Coronary artery (tissue), 2 donors: ENCODE results near the gene TMEM250.

Experiments used
- DNase-seq: peaks from one replicate; pipeline ENCODE4 v3.0.0-alpha.2; 2017; ENCODE audit warnings: low spot score
- H3K27ac ChIP-seq, 2 donors: fragments of 200-600 bp; sonication (generic); one replicate each; pipeline ENCODE4 v1.5.1; 2016 to 2019
- H3K4me3 ChIP-seq: fragments of 200-600 bp; sonication (generic); 2 replicates; pipeline ENCODE4 v1.5.1; 2016; ENCODE audit warnings: mild to moderate bottlenecking, moderate library complexity
- TF ChIP-seq, protein P1 (sequence below): fragments of 200-600 bp; sonication (generic); IDR thresholded peaks from one replicate; pipeline ENCODE4 v1.5.1; 2019; ENCODE audit warnings: antibody characterized with exemption

The TMEM250 gene

DNA sequence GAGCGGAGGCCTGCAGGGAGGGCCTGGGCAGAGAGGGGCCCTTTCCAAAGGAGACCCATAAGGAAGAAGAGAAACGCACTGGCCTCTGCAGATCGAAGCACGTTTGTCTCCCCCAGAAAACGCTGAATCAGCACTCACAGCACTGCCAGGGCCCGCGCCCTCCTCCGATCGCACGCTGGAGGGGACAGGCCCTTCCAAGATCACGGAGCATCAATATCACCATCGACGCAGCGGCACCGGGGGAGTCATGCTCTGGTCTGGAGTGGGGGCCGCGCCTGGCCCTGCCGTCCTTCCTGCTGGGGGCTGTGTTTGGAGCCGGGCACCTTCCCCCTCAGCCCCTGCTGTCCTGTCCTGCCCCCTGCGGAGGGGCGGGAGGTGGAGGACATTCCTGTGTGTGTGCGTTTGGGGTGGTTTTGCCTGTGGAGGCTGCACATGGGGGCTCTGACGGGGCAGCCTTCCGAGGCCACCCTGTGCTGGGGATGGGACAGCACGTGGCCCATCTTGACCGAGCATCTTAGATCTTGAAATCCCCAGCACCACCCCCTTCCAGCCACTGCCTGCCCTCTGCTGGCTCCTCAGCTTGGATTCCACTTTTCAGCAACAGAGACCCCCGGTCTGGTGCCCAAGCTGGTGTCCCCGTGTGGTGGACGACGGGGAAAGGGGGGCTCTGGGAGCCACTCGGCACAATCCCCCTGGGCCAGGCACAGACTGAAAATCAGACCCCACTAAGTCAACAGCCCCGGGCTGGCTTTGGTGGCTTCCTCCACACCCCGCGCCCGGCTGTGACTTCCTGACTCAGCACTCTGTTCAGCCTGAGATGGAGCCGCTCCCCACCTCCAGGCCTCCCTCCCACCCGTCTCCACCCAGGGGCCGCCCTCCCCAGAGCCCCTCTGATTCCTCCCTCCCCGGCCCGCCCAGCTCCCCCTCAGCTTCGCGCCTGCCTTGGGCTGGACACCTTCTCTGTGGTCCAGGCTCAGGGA is 8.3 kb downstream of the TMEM250 start:
- no peak for DNase-seq
- TF ChIP-seq, protein P1, sequence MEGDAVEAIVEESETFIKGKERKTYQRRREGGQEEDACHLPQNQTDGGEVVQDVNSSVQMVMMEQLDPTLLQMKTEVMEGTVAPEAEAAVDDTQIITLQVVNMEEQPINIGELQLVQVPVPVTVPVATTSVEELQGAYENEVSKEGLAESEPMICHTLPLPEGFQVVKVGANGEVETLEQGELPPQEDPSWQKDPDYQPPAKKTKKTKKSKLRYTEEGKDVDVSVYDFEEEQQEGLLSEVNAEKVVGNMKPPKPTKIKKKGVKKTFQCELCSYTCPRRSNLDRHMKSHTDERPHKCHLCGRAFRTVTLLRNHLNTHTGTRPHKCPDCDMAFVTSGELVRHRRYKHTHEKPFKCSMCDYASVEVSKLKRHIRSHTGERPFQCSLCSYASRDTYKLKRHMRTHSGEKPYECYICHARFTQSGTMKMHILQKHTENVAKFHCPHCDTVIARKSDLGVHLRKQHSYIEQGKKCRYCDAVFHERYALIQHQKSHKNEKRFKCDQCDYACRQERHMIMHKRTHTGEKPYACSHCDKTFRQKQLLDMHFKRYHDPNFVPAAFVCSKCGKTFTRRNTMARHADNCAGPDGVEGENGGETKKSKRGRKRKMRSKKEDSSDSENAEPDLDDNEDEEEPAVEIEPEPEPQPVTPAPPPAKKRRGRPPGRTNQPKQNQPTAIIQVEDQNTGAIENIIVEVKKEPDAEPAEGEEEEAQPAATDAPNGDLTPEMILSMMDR = no peak
- peak overlapping the region; percentile 65 for H3K4me3 ChIP-seq
- peak overlapping the region; percentile 15 to 75 for H3K27ac ChIP-seq

DNA sequence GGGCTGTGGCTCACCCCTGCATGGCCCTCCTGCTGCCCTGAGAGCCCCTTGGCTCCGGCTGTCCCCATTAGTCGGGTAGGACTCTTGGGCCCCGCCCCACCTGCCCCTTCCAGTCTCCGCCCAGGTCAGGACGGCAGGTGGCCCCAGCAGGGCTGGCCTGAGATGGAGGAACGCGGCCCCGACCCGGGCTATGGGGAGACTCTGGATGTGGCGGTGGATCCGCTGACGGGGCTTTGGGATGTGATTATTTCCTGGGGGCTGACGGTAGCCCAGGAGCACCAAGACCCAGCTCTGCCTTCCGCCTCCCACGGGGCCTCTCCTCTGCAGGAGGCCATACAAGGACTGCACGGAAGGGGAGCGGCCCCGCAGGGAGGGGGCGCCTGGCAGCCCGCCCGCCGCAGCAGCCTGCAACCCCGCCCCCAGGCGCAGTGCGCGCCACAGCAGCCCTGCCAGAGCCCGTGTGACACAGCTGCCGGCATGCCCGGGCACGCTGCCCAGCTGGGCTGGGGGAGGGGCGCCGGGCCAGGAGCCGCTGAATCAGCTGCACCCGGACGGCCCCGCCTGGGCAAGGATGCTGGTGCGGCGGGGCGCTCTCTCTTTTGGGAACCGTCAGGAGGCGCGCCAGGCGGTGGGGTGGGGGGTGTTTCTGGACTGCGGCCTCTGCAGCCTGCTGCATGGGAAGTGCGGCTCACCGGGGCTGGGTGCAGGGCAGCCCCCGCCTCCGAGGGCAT is 9.2 kb downstream of the TMEM250 start:
- Histone ChIP-seq H3K4me3 (peak overlapping the region; percentile 65), H3K27ac (peak overlapping the region; percentile 64 to 81)
- TF ChIP-seq, protein P1 = no peak
- DNase-seq = peak; percentile 97

DNA sequence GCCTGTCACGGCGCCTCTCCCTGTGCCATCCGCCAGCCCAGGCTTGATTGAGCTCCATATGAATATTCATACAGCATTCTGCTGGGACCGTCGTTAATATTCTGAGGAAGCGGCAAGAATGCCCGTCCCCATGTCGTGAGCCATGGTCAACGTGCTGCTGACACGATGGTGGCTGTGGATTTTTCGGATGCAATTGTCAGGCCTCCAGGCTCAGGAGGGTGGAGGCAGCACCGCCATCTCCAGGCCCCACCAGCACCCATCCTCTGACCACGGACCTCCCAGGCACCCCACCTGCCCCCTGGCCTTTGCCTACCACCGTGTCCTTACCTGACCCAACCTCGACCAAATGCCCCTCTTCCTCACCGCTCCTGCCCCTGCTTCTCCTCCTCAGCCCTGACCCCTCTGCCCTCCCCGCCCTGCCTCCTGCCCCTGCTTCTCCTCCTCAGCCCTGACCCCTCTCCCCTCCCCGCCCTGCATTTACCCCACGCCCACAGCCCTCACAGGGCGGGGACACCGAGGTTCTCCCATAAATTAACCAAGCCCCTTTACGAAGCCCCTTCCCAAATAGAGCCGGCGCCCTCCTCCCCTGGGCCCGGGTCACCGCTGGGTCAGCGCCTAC is 9.9 kb downstream of the TMEM250 start:
- Histone ChIP-seq H3K27ac (peak overlapping the region; percentile 64 to 81), H3K4me3 (peak overlapping the region; percentile 65)
- no peak for DNase-seq
- TF ChIP-seq, protein P1 = no peak

DNA sequence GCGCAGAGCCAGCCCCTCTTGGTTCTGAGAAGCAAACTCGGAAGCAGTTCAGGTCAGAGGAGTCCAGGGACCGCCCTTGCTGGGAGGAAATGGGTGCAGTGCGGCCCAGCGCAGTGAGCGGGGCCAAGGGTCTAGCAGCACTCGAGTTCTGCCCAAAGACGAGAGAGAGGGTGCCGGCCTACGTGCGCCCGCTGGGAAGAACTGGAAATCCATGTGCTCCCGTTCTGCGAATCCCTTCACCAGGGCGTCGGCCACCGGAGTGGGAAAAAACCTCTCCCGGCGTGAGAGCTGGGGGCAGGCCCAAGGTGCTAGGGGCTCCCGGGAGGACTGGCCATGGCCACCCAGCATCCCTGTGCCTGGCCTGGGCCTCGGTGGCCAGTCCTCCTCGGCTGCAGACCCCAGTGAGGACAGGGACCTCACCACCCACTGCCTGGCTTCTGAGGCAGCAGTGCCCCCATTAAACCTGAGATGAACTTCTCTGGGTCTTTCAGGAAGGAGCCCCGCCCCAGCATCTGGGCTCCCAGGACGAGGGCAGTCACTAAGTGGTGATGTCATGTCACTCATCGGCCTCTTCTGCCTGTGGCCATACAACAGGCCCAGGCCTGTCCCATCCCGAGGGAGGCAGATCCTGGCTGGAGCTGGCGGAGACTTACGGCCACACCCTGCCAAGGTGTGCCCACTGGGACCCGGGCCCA is 10.6 kb downstream of the TMEM250 start:
- H3K27ac ChIP-seq = peak overlapping the region in 1 of 2 donors; percentile 81

DNA sequence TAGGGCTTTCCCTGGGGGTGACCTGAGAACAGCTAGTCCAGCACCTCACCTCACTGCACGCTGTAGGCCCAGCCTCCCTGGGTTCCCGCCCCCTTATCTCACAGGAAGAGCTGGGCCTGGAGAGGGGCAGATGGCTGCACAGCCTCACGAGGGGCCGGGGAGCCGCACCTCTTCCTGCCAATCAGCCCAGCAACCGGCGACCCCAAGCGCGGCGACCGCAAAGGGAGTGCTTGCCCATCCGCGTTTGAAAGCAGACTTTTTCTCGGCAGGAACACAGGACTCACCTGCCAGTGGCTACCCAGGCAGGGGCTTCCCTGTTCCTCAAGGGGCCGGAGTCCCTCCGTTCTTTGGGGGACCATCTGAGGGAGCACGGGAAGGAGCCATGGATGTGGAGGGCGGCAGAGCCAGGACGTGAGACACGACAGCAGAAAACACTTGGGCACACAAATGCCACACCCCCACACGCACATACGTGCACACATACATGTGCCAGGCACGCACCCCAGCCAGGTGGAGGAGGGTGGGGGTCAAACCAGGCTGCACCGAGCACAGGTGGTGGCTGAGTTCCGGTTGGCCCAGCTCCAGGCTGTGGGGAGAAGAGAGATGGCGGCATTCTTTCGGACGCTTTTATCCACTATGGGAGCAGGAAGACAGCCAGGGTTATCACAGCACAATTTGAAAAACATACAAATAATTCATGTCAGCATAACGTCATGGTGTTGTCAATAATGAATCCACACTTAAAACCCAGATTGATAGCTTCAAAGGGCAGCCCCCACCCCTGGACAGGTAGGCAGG is 11.3 kb downstream of the TMEM250 start:
- Histone ChIP-seq H3K4me3 (no peak overlapping the region), H3K27ac (peak overlapping the region in 1 of 2 donors; percentile 5)
- TF ChIP-seq, protein P1 = no peak
- DNase-seq = no peak

More for the DNA sequence above, 10.6 kb downstream of the TMEM250 start:
- no peak for DNase-seq
- no peak overlapping the region for H3K4me3 ChIP-seq
- TF ChIP-seq, protein P1 = no peak
